Muscle layer of colon (tissue), 2 donors: ENCODE data around the gene LAMA3.

Experiments used
- H3K27ac ChIP-seq: one replicate; pipeline ENCODE4 v1.7.0; 2013; ENCODE audit warnings: low read depth, mild to moderate bottlenecking, low read length, moderate library complexity
- H3K27me3 ChIP-seq, 2 donors: one replicate each; pipeline ENCODE4 v1.7.0; 2013; ENCODE audit warnings: low read length in 2 of 2, mild to moderate bottlenecking in 2 of 2; ENCODE audit not compliant: insufficient read depth in 2 of 2, control insufficient read depth in 1 of 2
- H3K36me3 ChIP-seq: one replicate; pipeline ENCODE4 v1.7.0; 2013; ENCODE audit warnings: mild to moderate bottlenecking, low read length; ENCODE audit not compliant: insufficient read depth
- H3K4me1 ChIP-seq: one replicate; pipeline ENCODE4 v1.7.0; 2013; ENCODE audit warnings: mild to moderate bottlenecking, low read length; ENCODE audit not compliant: insufficient read depth
- H3K4me3 ChIP-seq, 2 donors: one replicate each; pipeline ENCODE4 v1.7.0; 2013; ENCODE audit warnings: low read length in 2 of 2, low read depth in 1 of 2, mild to moderate bottlenecking in 1 of 2, moderate library complexity in 1 of 2
- H3K9ac ChIP-seq: one replicate; pipeline ENCODE4 v1.7.0; 2013; ENCODE audit warnings: low read length
- H3K9me3 ChIP-seq: one replicate; pipeline ENCODE4 v1.7.0; 2013; ENCODE audit warnings: mild to moderate bottlenecking, low read length
- donor health status: abdominal sarcoma.
- donor health status: Adenocarcinoma of cecum.

LAMA3 gene

GRCh38 chr18:23859466-23860336, 170.4 kb downstream of the LAMA3 start:
- Histone ChIP-seq H3K9ac (no peak overlapping the region), H3K9me3 (no peaks in the 10 kb centered on the region), H3K27me3 (no peaks in the 10 kb centered on the region), H3K27ac (no peak overlapping the region), H3K36me3 (no peaks in the 10 kb centered on the region), H3K4me1 (no peaks in the 10 kb centered on the region), H3K4me3 (no peak overlapping the region)

- Histone ChIP-seq H3K36me3 (no peaks in the 10 kb centered on the region), H3K27ac (no peak overlapping the region), H3K4me1 (no peaks in the 10 kb centered on the region), H3K4me3 (no peak overlapping the region), H3K9ac (no peak overlapping the region), H3K27me3 (no peaks in the 10 kb centered on the region), H3K9me3 (no peaks in the 10 kb centered on the region)
Observed at GRCh38 chr18:23861326-23861725, 172.1 kb downstream of the LAMA3 start.

GRCh38 chr18:23861805-23862470, 172.7 kb downstream of the LAMA3 start:
- Histone ChIP-seq H3K4me1 (no peaks in the 10 kb centered on the region), H3K27me3 (no peaks in the 10 kb centered on the region), H3K4me3 (no peak overlapping the region), H3K27ac (no peak overlapping the region), H3K36me3 (no peaks in the 10 kb centered on the region), H3K9ac (no peak overlapping the region), H3K9me3 (no peaks in the 10 kb centered on the region)

GRCh38 chr18:23864624-23865023, 175.4 kb downstream of the LAMA3 start:
- no peaks in the 10 kb centered on the region for H3K4me1 ChIP-seq
- no peaks in the 10 kb centered on the region for H3K27me3 ChIP-seq
- H3K36me3 ChIP-seq: no peaks in the 10 kb centered on the region

GRCh38 chr18:23867006-23867405, 177.8 kb downstream of the LAMA3 start:
- Histone ChIP-seq H3K4me3 (no peak overlapping the region), H3K4me1 (no peaks in the 10 kb centered on the region), H3K9ac (no peak overlapping the region), H3K27me3 (no peaks in the 10 kb centered on the region), H3K9me3 (no peaks in the 10 kb centered on the region), H3K27ac (no peak overlapping the region), H3K36me3 (no peaks in the 10 kb centered on the region)

More at GRCh38 chr18:23864624-23865023, 175.4 kb downstream of the LAMA3 start:
- Histone ChIP-seq H3K4me3 (no peak overlapping the region), H3K9ac (no peak overlapping the region), H3K9me3 (no peaks in the 10 kb centered on the region), H3K27ac (no peak overlapping the region)

GRCh38 chr18:23868136-23868785, 179.0 kb downstream of the LAMA3 start:
- H3K4me3 ChIP-seq: no peak overlapping the region
- peaks cover 0 to 4% of the 10 kb centered on the region in 2 donors for H3K27me3 ChIP-seq
- H3K36me3 ChIP-seq: no peaks in the 10 kb centered on the region
- H3K27ac ChIP-seq: no peak overlapping the region
- no peak overlapping the region for H3K9ac ChIP-seq
- no peaks in the 10 kb centered on the region for H3K9me3 ChIP-seq
- H3K4me1 ChIP-seq: no peaks in the 10 kb centered on the region

GRCh38 chr18:23870676-23871380, 181.6 kb downstream of the LAMA3 start:
- no peak overlapping the region for H3K27ac ChIP-seq
- no peaks in the 10 kb centered on the region for H3K4me1 ChIP-seq
- H3K36me3 ChIP-seq: no peaks in the 10 kb centered on the region
- no peaks in the 10 kb centered on the region for H3K9me3 ChIP-seq
- peaks cover 0 to 4% of the 10 kb centered on the region in 2 donors for H3K27me3 ChIP-seq
- H3K4me3 ChIP-seq: no peak overlapping the region
- no peak overlapping the region for H3K9ac ChIP-seq

- no peak overlapping the region for H3K4me3 ChIP-seq
- H3K9ac ChIP-seq: no peak overlapping the region
- H3K4me1 ChIP-seq: no peaks in the 10 kb centered on the region
- H3K27me3 ChIP-seq: peaks cover 0 to 4% of the 10 kb centered on the region in 2 donors
- no peaks in the 10 kb centered on the region for H3K9me3 ChIP-seq
- no peaks in the 10 kb centered on the region for H3K36me3 ChIP-seq
- no peak overlapping the region for H3K27ac ChIP-seq
Observed at GRCh38 chr18:23871410-23871809, 182.2 kb downstream of the LAMA3 start.

GRCh38 chr18:23872701-23873550, 183.7 kb downstream of the LAMA3 start:
- no peak overlapping the region for H3K4me3 ChIP-seq
- no peaks in the 10 kb centered on the region for H3K4me1 ChIP-seq
- H3K9me3 ChIP-seq: no peaks in the 10 kb centered on the region
- no peak overlapping the region for H3K27ac ChIP-seq
- no peak overlapping the region for H3K9ac ChIP-seq
- no peaks in the 10 kb centered on the region for H3K36me3 ChIP-seq
- H3K27me3 ChIP-seq: peaks cover 0 to 4% of the 10 kb centered on the region in 2 donors

- no peak overlapping the region for H3K9ac ChIP-seq
- no peaks in the 10 kb centered on the region for H3K9me3 ChIP-seq
- H3K4me1 ChIP-seq: no peaks in the 10 kb centered on the region
- H3K27me3 ChIP-seq: peaks cover 0 to 4% of the 10 kb centered on the region in 2 donors
- no peak overlapping the region for H3K27ac ChIP-seq
- H3K36me3 ChIP-seq: no peaks in the 10 kb centered on the region
- no peak overlapping the region for H3K4me3 ChIP-seq
Observed at GRCh38 chr18:23875966-23876895, 187.0 kb downstream of the LAMA3 start.
